Endothelial cell (in vitro differentiated cells): ENCODE results near the gene TTC23. TPM values are rescaled to one million over a fixed set of nuclear protein-coding genes. Genes with fewer than 3 reads are reported as not detected.

Experiments used
- DNase-seq: peaks from one replicate; pipeline ENCODE4 v3.0.0; 2021; ENCODE audit warnings: low spot score
- H3K27ac Mint-ChIP-seq: one replicate; pipeline ENCODE4 v1.8.0; 2021; ENCODE audit warnings: mixed read lengths, inconsistent platforms; ENCODE audit not compliant: unreplicated experiment
- H3K27me3 Mint-ChIP-seq: one replicate; pipeline ENCODE4 v1.8.0; 2021; ENCODE audit warnings: mild to moderate bottlenecking, moderate library complexity, mixed read lengths, inconsistent platforms; ENCODE audit not compliant: unreplicated experiment
- H3K36me3 Mint-ChIP-seq: one replicate; pipeline ENCODE4 v1.8.0; 2021; ENCODE audit warnings: mild to moderate bottlenecking, low read depth, mixed read lengths, inconsistent platforms; ENCODE audit not compliant: unreplicated experiment
- H3K4me1 Mint-ChIP-seq: one replicate; pipeline ENCODE4 v1.8.0; 2021; ENCODE audit warnings: mild to moderate bottlenecking, mixed read lengths, inconsistent platforms; ENCODE audit not compliant: unreplicated experiment
- H3K4me3 Mint-ChIP-seq: one replicate; pipeline ENCODE4 v1.8.0; 2021; ENCODE audit warnings: mild to moderate bottlenecking, mixed read lengths, inconsistent platforms; ENCODE audit not compliant: unreplicated experiment
- H3K9me3 Mint-ChIP-seq: one replicate; pipeline ENCODE4 v1.8.0; 2021; ENCODE audit warnings: mixed read lengths, inconsistent platforms; ENCODE audit not compliant: unreplicated experiment
- CTCF ChIP-seq: fragments of 200-600 bp; sonication (generic); IDR thresholded peaks from one replicate; pipeline ENCODE4 v1.5.0; 2021; ENCODE audit warnings: antibody characterized with exemption; ENCODE audit not compliant: unreplicated experiment
- long read RNA-seq: library from polyadenylated mRNA; unstranded; transcript quantifications from one replicate; pipeline ENCODE4 v2.0.0, GENCODE V29; 2020; ENCODE audit not compliant: unreplicated experiment
- total RNA-seq: library from RNA; stranded (reverse); fragmentation: NEBNext Ultra II Directional; extraction: Animal tissue kit (Norgen Biotek cat#: 25700); gene quantifications from one replicate; pipeline ENCODE4 v1.2.1, GENCODE V29; 2021; ENCODE audit not compliant: unreplicated experiment

The TTC23 gene
- 24.3 TPM for total RNA-seq
- long read RNA-seq, partial matches to known transcripts: 1 of 5 reads
- long read RNA-seq, other reads (novel, unspliced or antisense): 4 of 5 reads

DNA sequence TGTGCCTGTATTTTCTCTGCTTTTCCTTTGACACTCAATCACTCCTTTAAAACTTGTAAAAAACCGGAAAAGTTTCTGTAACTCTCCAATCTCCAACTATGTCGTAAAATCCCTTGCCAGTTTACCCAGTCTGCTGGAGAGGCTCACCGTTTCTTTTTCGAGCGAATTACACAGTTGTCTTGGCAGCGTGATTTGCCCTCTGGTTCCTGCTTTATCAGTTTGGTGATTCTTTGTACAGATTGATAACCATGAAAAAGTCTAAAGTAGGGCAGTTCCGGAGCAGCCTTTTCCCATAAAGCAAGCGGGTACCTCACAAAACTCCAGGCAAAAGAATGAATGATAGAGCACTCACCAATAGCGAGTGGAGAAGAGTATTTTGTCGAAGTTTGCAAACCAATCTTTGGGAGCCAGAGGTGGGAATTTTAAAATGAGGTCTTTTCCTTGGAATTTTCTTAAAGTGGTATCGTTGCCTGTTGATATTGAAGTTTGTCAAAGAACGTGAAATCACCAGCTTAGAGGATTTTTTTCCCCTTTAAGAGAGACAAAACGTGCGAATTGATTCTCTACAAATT lies at the start of gene TTC23:
Gene TTC23, minus strand, starts transcription at position 312 of the 572 bp plus-strand sequence. CDS start 20,869 bp downstream, outside the sequence.
- H3K27ac Mint-ChIP-seq: peak within 1 kb of the TSS; percentile 96
- peaks cover 2% of the 10 kb centered on the region for H3K27me3 Mint-ChIP-seq
- H3K4me1 Mint-ChIP-seq: peaks cover 21% of the 10 kb centered on the region
- DNase-seq: peak; percentile 19
- no peak within 1 kb of the TSS for H3K4me3 Mint-ChIP-seq
- H3K36me3 Mint-ChIP-seq: no peaks in the 10 kb centered on the region
- TF ChIP-seq CTCF: no peak
- H3K9me3 Mint-ChIP-seq: no peaks in the 10 kb centered on the region

DNA sequence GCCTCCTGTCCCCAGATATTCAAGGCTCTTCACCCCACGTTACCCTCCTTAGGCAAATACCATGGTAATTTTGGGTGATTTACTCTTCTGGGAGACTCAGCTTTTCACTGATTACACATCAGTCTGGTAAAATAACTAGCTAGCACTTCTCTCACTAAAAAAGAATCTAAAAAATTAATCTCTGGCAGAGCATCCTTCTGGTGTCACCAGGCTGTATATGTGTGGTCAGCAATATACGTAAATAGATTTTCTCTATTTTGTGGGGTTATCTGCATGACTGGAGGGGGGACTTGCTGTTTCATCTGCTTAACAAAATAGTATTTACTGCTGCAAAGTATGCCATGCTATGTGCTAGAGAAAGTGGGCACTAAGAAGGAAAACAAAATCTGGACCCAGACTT lies 47.0 kb upstream of the TTC23 start:
- H3K4me3 Mint-ChIP-seq: no peak overlapping the region
- H3K27me3 Mint-ChIP-seq: no peaks in the 10 kb centered on the region
- no peak for TF ChIP-seq CTCF
- H3K9me3 Mint-ChIP-seq: no peaks in the 10 kb centered on the region
- H3K27ac Mint-ChIP-seq: no peak overlapping the region
- peaks cover 27% of the 10 kb centered on the region for H3K36me3 Mint-ChIP-seq
- H3K4me1 Mint-ChIP-seq: no peaks in the 10 kb centered on the region
- no peak for DNase-seq

DNA sequence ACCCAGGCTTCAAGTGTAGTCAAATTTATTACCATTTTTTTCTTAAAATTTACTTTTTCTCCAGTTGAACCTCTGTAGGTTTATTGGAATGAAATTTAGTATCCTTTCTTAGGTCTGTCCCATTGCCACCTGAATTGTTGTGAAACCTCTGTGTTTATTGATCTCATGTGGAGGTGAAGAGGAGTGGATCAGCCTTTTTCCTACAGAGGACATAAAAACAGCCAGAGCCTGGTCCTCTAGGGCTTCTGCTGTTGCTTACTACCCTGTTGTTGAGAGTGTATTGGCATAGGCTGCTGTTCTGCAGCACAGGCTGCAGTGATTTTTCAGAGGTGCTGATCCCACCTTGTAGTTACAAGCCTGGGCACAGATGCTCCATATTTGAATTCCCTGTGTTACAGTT lies 46.5 kb upstream of the TTC23 start:
- Mint-ChIP-seq H3K9me3 (no peaks in the 10 kb centered on the region), H3K27ac (no peak overlapping the region), H3K4me3 (no peak overlapping the region), H3K36me3 (peaks cover 27% of the 10 kb centered on the region), H3K27me3 (no peaks in the 10 kb centered on the region), H3K4me1 (no peaks in the 10 kb centered on the region)
- DNase-seq: no peak
- TF ChIP-seq CTCF: no peak

GRCh38 chr15:99291643-99292042 lies 42.3 kb upstream of the TTC23 start:
- no peak for TF ChIP-seq CTCF
- no peak for DNase-seq
- Mint-ChIP-seq H3K36me3 (peaks cover 27% of the 10 kb centered on the region), H3K27ac (no peak overlapping the region), H3K4me1 (no peaks in the 10 kb centered on the region), H3K9me3 (no peaks in the 10 kb centered on the region), H3K4me3 (peak overlapping the region; percentile 8), H3K27me3 (no peaks in the 10 kb centered on the region)

GRCh38 chr15:99283717-99284116 lies 34.3 kb upstream of the TTC23 start:
- Mint-ChIP-seq H3K27ac (no peak overlapping the region), H3K4me1 (peaks cover 5% of the 10 kb centered on the region), H3K27me3 (no peaks in the 10 kb centered on the region), H3K36me3 (no peaks in the 10 kb centered on the region), H3K4me3 (no peak overlapping the region), H3K9me3 (no peaks in the 10 kb centered on the region)
- no peak for DNase-seq
- TF ChIP-seq CTCF: no peak
